ENCODE data around the gene UMPS.
"Not testable (repeated sequence)": the region's sequence is repeated elsewhere in the genome, so short reads cannot be mapped to it uniquely, and the experiment has no call there.

Gene UMPS

DNA sequence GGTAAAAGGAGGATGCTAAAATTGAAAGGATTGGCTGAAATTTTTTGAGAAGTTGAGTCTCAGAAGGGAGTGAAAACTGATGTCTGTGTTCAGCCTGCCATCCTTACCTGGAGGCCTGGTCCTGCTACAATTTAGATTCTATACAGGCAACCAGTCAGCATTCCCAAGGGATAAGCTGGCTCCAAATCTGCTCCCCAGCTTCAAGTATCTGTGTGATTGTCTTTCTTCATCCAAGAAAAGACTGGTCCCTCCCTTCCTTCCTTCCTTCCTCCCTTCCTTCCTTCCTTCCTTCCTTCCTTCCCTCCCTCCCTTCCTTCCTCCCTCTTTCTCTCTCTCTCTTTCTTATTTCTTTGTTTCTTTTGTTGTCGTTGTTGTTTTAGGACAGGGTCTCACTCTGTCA, 24.7 kb upstream of the UMPS start:
- Histone ChIP-seq H3K9me3 (ENCODE audit: control insufficient read depth in 1 of 2, low read length in 2 of 2) (no peaks in the 10 kb centered on the region), H3K27ac (ENCODE audit: low read depth, low read length) (no peak overlapping the region), H3K4me3 (ENCODE audit: low read depth in 1 of 2, low read length in 2 of 2) (no peak overlapping the region), H3K36me3 (ENCODE audit: control insufficient read depth in 1 of 2, insufficient read depth in 2 of 2, low read length in 2 of 2) (no peaks in the 10 kb centered on the region), H3K27me3 (ENCODE audit: control insufficient read depth in 1 of 2, insufficient read depth in 2 of 2, low read length in 2 of 2) (no peaks in the 10 kb centered on the region), H3K4me1 (ENCODE audit: control insufficient read depth in 1 of 2, insufficient read depth in 2 of 2, low read length in 2 of 2) (peaks cover 0 to 5% of the 10 kb centered on the region in 2 donors), H3K9ac (ENCODE audit: low read depth in 1 of 2, low read length in 2 of 2) (no peak overlapping the region)

DNA sequence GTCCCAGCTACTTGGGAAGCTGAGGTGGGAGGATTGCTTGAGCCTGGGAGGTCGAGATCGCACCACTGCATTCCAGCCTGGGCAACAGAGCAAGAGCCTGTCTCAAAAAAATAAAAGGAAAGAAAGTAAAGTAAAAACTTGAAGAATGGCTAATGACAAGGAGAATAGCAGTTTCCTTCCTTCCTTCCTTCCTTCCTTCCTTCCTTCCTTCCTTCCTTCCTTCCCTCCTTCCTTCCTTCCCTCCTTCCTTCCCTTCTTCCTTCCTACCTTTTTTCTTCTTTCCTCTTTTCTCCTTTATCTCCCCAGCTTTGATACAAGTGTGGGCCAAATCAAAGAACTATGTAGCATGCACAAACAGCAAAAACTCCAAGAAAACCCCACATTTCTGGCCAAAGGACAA, 23.0 kb upstream of the UMPS start:
- H3K4me1 ChIP-seq (ENCODE audit: control insufficient read depth in 1 of 2, insufficient read depth in 2 of 2, low read length in 2 of 2); H3K27me3 ChIP-seq (ENCODE audit: control insufficient read depth in 1 of 2, insufficient read depth in 2 of 2, low read length in 2 of 2); H3K9me3 ChIP-seq (ENCODE audit: control insufficient read depth in 1 of 2, low read length in 2 of 2); H3K4me3 ChIP-seq (ENCODE audit: low read depth in 1 of 2, low read length in 2 of 2); H3K36me3 ChIP-seq (ENCODE audit: control insufficient read depth in 1 of 2, insufficient read depth in 2 of 2, low read length in 2 of 2); H3K9ac ChIP-seq (ENCODE audit: low read depth in 1 of 2, low read length in 2 of 2); H3K27ac ChIP-seq (ENCODE audit: low read depth, low read length): not testable (repeated sequence)

DNA sequence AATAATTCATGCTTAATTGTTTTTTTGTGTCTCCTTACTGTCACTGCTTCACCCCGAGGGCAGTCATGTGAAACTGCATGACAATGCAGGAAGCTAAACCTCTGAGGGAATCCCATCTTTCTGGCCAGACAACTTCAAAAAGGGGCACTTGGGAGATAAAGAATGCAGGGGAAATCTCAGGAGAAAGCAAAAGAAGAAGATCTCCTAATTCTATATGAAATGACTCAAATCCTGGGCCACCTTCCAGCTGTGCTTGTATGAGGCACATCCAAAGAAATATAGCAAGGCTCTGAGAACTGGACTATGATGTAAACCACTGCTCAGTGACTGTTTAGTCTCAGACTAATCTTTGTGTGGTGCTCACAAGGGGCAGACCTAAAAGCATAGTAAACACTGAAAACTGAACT, 22.6 kb upstream of the UMPS start:
- Histone ChIP-seq H3K27ac (ENCODE audit: low read depth, low read length) (no peak overlapping the region), H3K4me1 (ENCODE audit: control insufficient read depth in 1 of 2, insufficient read depth in 2 of 2, low read length in 2 of 2) (no peaks in the 10 kb centered on the region), H3K4me3 (ENCODE audit: low read depth in 1 of 2, low read length in 2 of 2) (no peak overlapping the region), H3K36me3 (ENCODE audit: control insufficient read depth in 1 of 2, insufficient read depth in 2 of 2, low read length in 2 of 2) (no peaks in the 10 kb centered on the region), H3K9me3 (ENCODE audit: control insufficient read depth in 1 of 2, low read length in 2 of 2) (no peaks in the 10 kb centered on the region), H3K27me3 (ENCODE audit: control insufficient read depth in 1 of 2, insufficient read depth in 2 of 2, low read length in 2 of 2) (no peaks in the 10 kb centered on the region), H3K9ac (ENCODE audit: low read depth in 1 of 2, low read length in 2 of 2) (no peak overlapping the region)

DNA sequence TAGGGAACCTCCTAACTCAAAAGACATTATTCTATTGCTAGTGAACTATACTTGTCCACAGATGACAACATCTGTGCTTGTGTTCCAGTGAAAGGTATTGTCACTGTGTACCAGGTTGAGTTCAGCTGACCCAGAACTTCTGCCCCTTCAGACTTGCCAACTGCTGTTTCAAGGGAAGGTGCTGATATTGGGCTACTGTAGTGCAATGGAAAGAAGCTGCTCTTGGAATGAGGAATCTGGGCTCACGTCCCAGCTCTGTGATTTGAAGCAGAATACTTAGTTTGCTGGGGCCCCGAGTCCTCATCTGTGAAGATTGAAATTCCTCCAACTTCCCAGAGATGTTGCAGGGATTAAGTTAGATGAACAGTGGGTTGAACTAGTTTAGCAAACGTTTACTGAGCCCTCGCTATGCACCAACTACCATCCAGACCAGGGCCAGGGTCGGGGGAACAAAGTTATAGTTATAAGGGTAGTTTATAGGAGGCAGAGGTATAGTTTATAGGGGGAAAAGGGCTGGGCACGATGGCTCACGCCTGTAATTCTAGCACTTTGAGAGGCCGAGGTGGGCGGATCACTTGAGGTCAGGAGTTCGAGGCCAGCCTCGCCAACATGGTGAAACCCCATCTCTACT, 15.9 kb upstream of the UMPS start:
- H3K27ac ChIP-seq (ENCODE audit: low read depth, low read length) = no peak overlapping the region
- H3K9me3 ChIP-seq (ENCODE audit: control insufficient read depth in 1 of 2, low read length in 2 of 2) = no peaks in the 10 kb centered on the region
- no peaks in the 10 kb centered on the region for H3K4me1 ChIP-seq (ENCODE audit: control insufficient read depth in 1 of 2, insufficient read depth in 2 of 2, low read length in 2 of 2)
- H3K27me3 ChIP-seq (ENCODE audit: control insufficient read depth in 1 of 2, insufficient read depth in 2 of 2, low read length in 2 of 2) = no peaks in the 10 kb centered on the region
- H3K4me3 ChIP-seq (ENCODE audit: low read depth in 1 of 2, low read length in 2 of 2) = no peak overlapping the region
- H3K9ac ChIP-seq (ENCODE audit: low read depth in 1 of 2, low read length in 2 of 2) = no peak overlapping the region
- H3K36me3 ChIP-seq (ENCODE audit: control insufficient read depth in 1 of 2, insufficient read depth in 2 of 2, low read length in 2 of 2) = peaks cover 0 to 4% of the 10 kb centered on the region in 2 donors

DNA sequence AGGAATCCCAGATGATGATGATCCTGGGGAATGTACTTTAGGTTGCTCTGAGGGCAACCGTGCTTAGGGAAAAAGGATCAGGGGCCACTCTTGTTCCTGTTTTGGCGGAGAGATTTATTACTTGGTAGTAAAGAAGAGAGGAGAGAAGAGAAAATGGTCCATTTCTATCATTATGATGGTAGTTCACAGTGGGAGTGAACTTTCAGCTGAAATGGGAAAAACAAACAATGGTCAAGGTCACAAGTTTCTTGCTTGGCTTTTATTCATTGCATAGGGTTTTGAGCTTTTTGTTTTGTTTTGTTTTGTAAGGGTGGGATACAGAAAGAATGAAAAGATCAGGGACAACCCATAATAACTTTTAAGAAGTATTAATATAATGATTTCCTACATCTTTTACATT, 7.7 kb upstream of the UMPS start:
- peaks cover 0 to 4% of the 10 kb centered on the region in 2 donors for H3K36me3 ChIP-seq (ENCODE audit: control insufficient read depth in 1 of 2, insufficient read depth in 2 of 2, low read length in 2 of 2)
- H3K27me3 ChIP-seq (ENCODE audit: control insufficient read depth in 1 of 2, insufficient read depth in 2 of 2, low read length in 2 of 2) = peaks cover 0 to 13% of the 10 kb centered on the region in 2 donors
- H3K4me3 ChIP-seq (ENCODE audit: low read depth in 1 of 2, low read length in 2 of 2) = no peak overlapping the region
- H3K27ac ChIP-seq (ENCODE audit: low read depth, low read length) = no peak overlapping the region
- H3K4me1 ChIP-seq (ENCODE audit: control insufficient read depth in 1 of 2, insufficient read depth in 2 of 2, low read length in 2 of 2) = no peaks in the 10 kb centered on the region
- no peaks in the 10 kb centered on the region for H3K9me3 ChIP-seq (ENCODE audit: control insufficient read depth in 1 of 2, low read length in 2 of 2)
- no peak overlapping the region for H3K9ac ChIP-seq (ENCODE audit: low read depth in 1 of 2, low read length in 2 of 2)

DNA sequence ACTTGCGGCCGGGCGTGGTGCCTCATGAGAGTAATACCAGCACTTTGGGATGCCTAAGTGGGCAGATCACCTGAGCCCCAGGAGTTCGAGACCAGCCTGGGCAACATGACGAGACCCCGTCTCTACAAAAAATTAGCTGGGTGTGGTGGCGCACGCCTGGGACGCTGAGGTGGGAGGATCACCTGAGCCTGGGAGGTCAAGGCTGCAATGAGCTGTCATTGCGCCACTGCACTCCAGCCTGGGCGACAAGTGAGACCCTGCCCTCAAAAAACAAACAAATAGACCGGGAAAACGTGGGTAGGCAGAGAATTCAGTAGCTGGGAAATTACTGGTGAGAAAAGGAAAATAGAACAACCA, 667 bp downstream of the UMPS start:
- H3K27ac ChIP-seq (ENCODE audit: low read depth, low read length) = no peak overlapping the region
- H3K36me3 ChIP-seq (ENCODE audit: control insufficient read depth in 1 of 2, insufficient read depth in 2 of 2, low read length in 2 of 2) = peaks cover 0 to 5% of the 10 kb centered on the region in 2 donors
- peak overlapping the region; percentile 89 to 93 for H3K4me3 ChIP-seq (ENCODE audit: low read depth in 1 of 2, low read length in 2 of 2)
- peak overlapping the region; percentile 77 to 82 for H3K9ac ChIP-seq (ENCODE audit: low read depth in 1 of 2, low read length in 2 of 2)
- peaks cover 0 to 5% of the 10 kb centered on the region in 2 donors for H3K27me3 ChIP-seq (ENCODE audit: control insufficient read depth in 1 of 2, insufficient read depth in 2 of 2, low read length in 2 of 2)
- H3K9me3 ChIP-seq (ENCODE audit: control insufficient read depth in 1 of 2, low read length in 2 of 2) = no peaks in the 10 kb centered on the region
- peaks cover 20 to 22% of the 10 kb centered on the region in 2 donors for H3K4me1 ChIP-seq (ENCODE audit: control insufficient read depth in 1 of 2, insufficient read depth in 2 of 2, low read length in 2 of 2)

DNA sequence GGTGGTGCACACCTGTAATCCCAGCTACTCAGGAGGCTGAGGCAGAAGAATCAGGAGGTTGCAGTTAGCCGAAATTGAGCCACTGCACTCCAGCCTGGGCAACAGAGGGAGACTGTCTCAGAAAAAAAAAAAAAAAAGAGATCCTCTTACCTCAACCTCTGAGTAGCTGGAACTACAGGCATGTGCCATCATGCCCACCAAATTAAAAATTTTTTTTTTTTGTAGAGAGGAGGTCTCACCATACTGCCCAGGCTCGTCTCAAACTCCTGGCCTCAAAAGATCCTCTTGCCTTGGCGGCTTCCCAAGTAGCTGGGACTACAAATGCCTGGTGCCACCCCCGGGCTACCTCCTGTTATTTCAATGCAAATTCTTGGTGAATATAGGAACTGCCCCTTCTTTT, 1.5 kb downstream of the UMPS start:
- peaks cover 0 to 5% of the 10 kb centered on the region in 2 donors for H3K27me3 ChIP-seq (ENCODE audit: control insufficient read depth in 1 of 2, insufficient read depth in 2 of 2, low read length in 2 of 2)
- H3K4me3 ChIP-seq (ENCODE audit: low read depth in 1 of 2, low read length in 2 of 2) = peak overlapping the region in 1 of 2 donors; percentile 89
- H3K36me3 ChIP-seq (ENCODE audit: control insufficient read depth in 1 of 2, insufficient read depth in 2 of 2, low read length in 2 of 2) = peaks cover 0 to 7% of the 10 kb centered on the region in 2 donors
- H3K4me1 ChIP-seq (ENCODE audit: control insufficient read depth in 1 of 2, insufficient read depth in 2 of 2, low read length in 2 of 2) = peaks cover 20 to 22% of the 10 kb centered on the region in 2 donors
- H3K9me3 ChIP-seq (ENCODE audit: control insufficient read depth in 1 of 2, low read length in 2 of 2) = no peaks in the 10 kb centered on the region
- H3K9ac ChIP-seq (ENCODE audit: low read depth in 1 of 2, low read length in 2 of 2) = no peak overlapping the region
- H3K27ac ChIP-seq (ENCODE audit: low read depth, low read length) = no peak overlapping the region

DNA sequence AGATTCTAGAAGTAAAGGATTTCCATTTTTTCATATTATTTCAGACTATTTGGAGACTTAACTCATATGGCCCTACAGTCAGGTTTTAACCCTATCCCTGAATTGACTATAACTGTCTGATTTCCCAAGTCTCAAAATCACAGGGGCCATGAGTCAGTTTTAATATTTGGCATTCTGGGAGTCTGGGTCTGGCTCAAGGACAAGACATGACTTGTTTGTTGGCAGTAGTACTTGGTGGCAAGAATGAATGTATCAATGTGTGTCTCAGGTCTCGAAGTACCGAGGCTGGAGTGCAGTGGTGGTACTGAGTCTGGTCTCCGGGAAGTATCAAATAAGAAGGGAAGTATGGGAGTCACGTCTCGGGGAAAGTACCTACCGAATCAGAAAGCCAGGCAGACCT, 10.8 kb downstream of the UMPS start:
- H3K27ac ChIP-seq (ENCODE audit: low read depth, low read length) = no peak overlapping the region
- H3K9ac ChIP-seq (ENCODE audit: low read depth in 1 of 2, low read length in 2 of 2) = no peak overlapping the region
- H3K36me3 ChIP-seq (ENCODE audit: control insufficient read depth in 1 of 2, insufficient read depth in 2 of 2, low read length in 2 of 2) = peaks cover 50 to 77% of the 10 kb centered on the region in 2 donors
- H3K27me3 ChIP-seq (ENCODE audit: control insufficient read depth in 1 of 2, insufficient read depth in 2 of 2, low read length in 2 of 2) = no peaks in the 10 kb centered on the region
- no peaks in the 10 kb centered on the region for H3K9me3 ChIP-seq (ENCODE audit: control insufficient read depth in 1 of 2, low read length in 2 of 2)
- no peaks in the 10 kb centered on the region for H3K4me1 ChIP-seq (ENCODE audit: control insufficient read depth in 1 of 2, insufficient read depth in 2 of 2, low read length in 2 of 2)
- H3K4me3 ChIP-seq (ENCODE audit: low read depth in 1 of 2, low read length in 2 of 2) = no peak overlapping the region

DNA sequence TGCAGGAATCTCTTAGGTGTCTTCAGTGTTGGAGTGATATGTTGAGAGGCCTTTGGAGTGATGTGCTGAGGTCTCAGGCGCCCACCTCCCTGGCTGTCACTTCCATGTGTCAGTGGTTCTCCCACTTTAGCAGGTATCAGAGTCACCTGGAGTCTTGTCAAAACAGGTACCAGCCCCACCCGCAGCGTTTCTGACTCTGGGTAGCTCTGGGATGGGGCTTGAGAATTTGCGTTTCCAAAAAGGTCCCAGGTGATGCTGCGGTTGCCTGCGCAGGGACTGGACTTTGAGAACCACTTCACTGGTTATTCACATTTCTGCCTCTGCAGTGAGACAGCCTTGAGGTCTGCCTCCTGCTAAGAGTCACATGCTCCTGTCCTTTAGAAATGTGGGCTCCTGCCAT, 15.5 kb downstream of the UMPS start:
- Histone ChIP-seq H3K27ac (ENCODE audit: low read depth, low read length) (no peak overlapping the region), H3K27me3 (ENCODE audit: control insufficient read depth in 1 of 2, insufficient read depth in 2 of 2, low read length in 2 of 2) (no peaks in the 10 kb centered on the region), H3K9me3 (ENCODE audit: control insufficient read depth in 1 of 2, low read length in 2 of 2) (no peaks in the 10 kb centered on the region), H3K9ac (ENCODE audit: low read depth in 1 of 2, low read length in 2 of 2) (no peak overlapping the region), H3K4me1 (ENCODE audit: control insufficient read depth in 1 of 2, insufficient read depth in 2 of 2, low read length in 2 of 2) (no peaks in the 10 kb centered on the region), H3K36me3 (ENCODE audit: control insufficient read depth in 1 of 2, insufficient read depth in 2 of 2, low read length in 2 of 2) (peaks cover 31 to 61% of the 10 kb centered on the region in 2 donors), H3K4me3 (ENCODE audit: low read depth in 1 of 2, low read length in 2 of 2) (no peak overlapping the region)

DNA sequence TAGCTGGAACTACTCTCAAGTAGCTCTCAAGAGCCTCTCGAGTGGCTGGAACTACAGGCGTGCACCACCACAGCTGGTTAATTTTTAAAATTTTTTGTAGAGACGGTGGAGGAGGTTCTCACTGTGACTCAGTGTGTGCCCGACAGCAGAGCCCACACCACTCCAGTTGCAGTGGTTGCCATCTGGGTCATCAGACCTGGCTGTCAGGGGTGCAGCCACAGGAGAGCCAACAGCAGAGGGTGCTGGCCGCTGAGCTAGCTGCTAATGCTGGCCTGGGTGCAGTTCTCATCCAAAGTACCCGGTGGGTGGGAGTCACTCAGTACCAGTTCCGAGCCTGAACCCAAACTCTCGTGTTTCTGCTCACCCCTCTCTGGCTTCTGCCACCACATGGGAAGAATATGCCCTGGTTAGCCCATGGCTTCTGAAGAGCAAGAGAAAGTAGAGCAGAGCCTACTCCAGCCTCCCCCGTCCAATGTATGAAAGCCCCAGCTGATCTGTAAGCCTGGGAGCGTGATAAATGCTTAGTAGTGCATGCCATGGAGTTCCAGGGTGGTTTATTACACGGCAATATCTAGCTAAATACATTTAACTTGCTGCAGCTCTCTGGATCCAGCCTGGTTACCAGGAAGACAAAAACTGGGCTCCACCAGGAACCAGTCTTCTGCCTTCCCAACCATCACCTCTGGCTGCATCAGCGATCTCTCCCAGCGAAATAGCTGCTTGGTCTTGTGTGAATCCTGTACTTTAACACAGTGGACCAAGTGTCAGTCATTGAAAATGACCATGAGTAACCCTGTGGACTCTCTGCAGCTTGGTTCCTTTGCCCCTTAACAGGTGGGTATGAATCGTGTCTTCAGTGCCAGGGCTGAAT, 17.1 kb downstream of the UMPS start:
- H3K27ac ChIP-seq (ENCODE audit: low read depth, low read length) = no peak overlapping the region

More for the DNA sequence above, 17.1 kb downstream of the UMPS start:
- H3K27me3 ChIP-seq (ENCODE audit: control insufficient read depth in 1 of 2, insufficient read depth in 2 of 2, low read length in 2 of 2) = no peaks in the 10 kb centered on the region
- no peaks in the 10 kb centered on the region for H3K9me3 ChIP-seq (ENCODE audit: control insufficient read depth in 1 of 2, low read length in 2 of 2)
- H3K4me1 ChIP-seq (ENCODE audit: control insufficient read depth in 1 of 2, insufficient read depth in 2 of 2, low read length in 2 of 2) = no peaks in the 10 kb centered on the region
- peaks cover 22 to 45% of the 10 kb centered on the region in 2 donors for H3K36me3 ChIP-seq (ENCODE audit: control insufficient read depth in 1 of 2, insufficient read depth in 2 of 2, low read length in 2 of 2)
- no peak overlapping the region for H3K9ac ChIP-seq (ENCODE audit: low read depth in 1 of 2, low read length in 2 of 2)
- H3K4me3 ChIP-seq (ENCODE audit: low read depth in 1 of 2, low read length in 2 of 2) = no peak overlapping the region

Measured in duodenal mucosa (tissue), 2 donors.